SK-MEL-5 (cell line): ENCODE data around the gene NINL. TPM values are rescaled to one million over a fixed set of nuclear protein-coding genes. Genes with fewer than 3 reads are reported as not detected.

Experiments used
- DNase-seq: peaks from one replicate; pipeline ENCODE4 v3.0.0-alpha.2; 2016; ENCODE audit warnings: low read depth, low spot score
- in situ Hi-C: cut with HindIII; loops from 2 replicates; pipeline ENCODE4 v1.10.0; 2016; ENCODE audit warnings: low sequenced_read_pairs, high pct_unique_total_duplicates, low pct_unique_long_range_greater_than_20kb
- total RNA-seq: library from RNA; depleted of rRNA; stranded (reverse); fragments of >200 nt; shearing (Covaris generic); gene quantifications from 2 replicates; pipeline ENCODE4 v1.2.3, GENCODE V29; 2014

Gene NINL
- total RNA-seq, 1 experiment from 2014 or later = 5.0 TPM

- DNase-seq = no peak
- in situ Hi-C loops = no loop called here
Measured at GRCh38 chr20:25544734-25545133, 40.6 kb downstream of the NINL start.

- in situ Hi-C loops = no loop called here
- no peak for DNase-seq
Measured at GRCh38 chr20:25544311-25544710, 41.0 kb downstream of the NINL start.

GRCh38 chr20:25543068-25543467 lies 42.3 kb downstream of the NINL start:
- in situ Hi-C loops = no loop called here
- no peak for DNase-seq

GRCh38 chr20:25541676-25542075 lies 43.7 kb downstream of the NINL start:
- DNase-seq = no peak
- in situ Hi-C loops = no loop called here

- in situ Hi-C loops = no loop called here
- peak; percentile 42 for DNase-seq
Measured at GRCh38 chr20:25539742-25540672, 45.3 kb downstream of the NINL start.

- no peak for DNase-seq
- in situ Hi-C loops = no loop called here
Measured at GRCh38 chr20:25538838-25539665, 46.3 kb downstream of the NINL start.

GRCh38 chr20:25537890-25538289 lies 47.4 kb downstream of the NINL start:
- in situ Hi-C loops = no loop called here
- DNase-seq = no peak

GRCh38 chr20:25535762-25536161 lies 49.6 kb downstream of the NINL start:
- in situ Hi-C loops = no loop called here
- DNase-seq = no peak

GRCh38 chr20:25534845-25535244 lies 50.5 kb downstream of the NINL start:
- in situ Hi-C loops = no loop called here
- peak; percentile 19 for DNase-seq

- DNase-seq = no peak
- in situ Hi-C loops = no loop called here
Measured at GRCh38 chr20:25533920-25534700, 51.2 kb downstream of the NINL start.

- DNase-seq = no peak
- in situ Hi-C loops = no loop called here
Measured at GRCh38 chr20:25532971-25533391, 52.4 kb downstream of the NINL start.

GRCh38 chr20:25532015-25532751 lies 53.1 kb downstream of the NINL start:
- in situ Hi-C loops = no loop called here
- no peak for DNase-seq

- no peak for DNase-seq
- in situ Hi-C loops = no loop called here
Measured at GRCh38 chr20:25529295-25529951, 55.9 kb downstream of the NINL start.

- in situ Hi-C loops = no loop called here
- DNase-seq = no peak
Measured at GRCh38 chr20:25527949-25528348, 57.4 kb downstream of the NINL start.

GRCh38 chr20:25526446-25526845 lies 58.9 kb downstream of the NINL start:
- DNase-seq = no peak
- in situ Hi-C loops = no loop called here

GRCh38 chr20:25525867-25526266 lies 59.5 kb downstream of the NINL start:
- in situ Hi-C loops = no loop called here
- DNase-seq = no peak

- no peak for DNase-seq
- in situ Hi-C loops = no loop called here
Measured at GRCh38 chr20:25525295-25525694, 60.0 kb downstream of the NINL start.
